Measurements from ENCODE around the gene CGB8. TPM values are rescaled to one million over a fixed set of nuclear protein-coding genes. Genes with fewer than 3 reads are reported as not detected.
A peak's percentile ranks its signal among the peaks of the same experiment; 100 is the strongest.
"Not testable (repeated sequence)": the region's sequence is repeated elsewhere in the genome, so short reads cannot be mapped to it uniquely, and the experiment has no call there.

Gene CGB8
- polyA plus RNA-seq, 2 donors, result not detected

GRCh38 chr19:49056101-49056901 is 7.4 kb upstream of the CGB8 start:
- H3K9me3 ChIP-seq (ENCODE audit: control insufficient read depth in 2 of 2, insufficient read depth in 1 of 2, low read depth in 1 of 2, low read length in 1 of 2), result no peaks in the 10 kb centered on the region
- peaks cover 0 to 18% of the 10 kb centered on the region in 2 donors for H3K4me1 ChIP-seq (ENCODE audit: control insufficient read depth in 2 of 2, insufficient read depth in 2 of 2, low read length in 1 of 2)
- peak overlapping the region; percentile 43 to 50 for H3K4me3 ChIP-seq (ENCODE audit: low read depth in 1 of 2, low read length in 2 of 2)
- H3K36me3 ChIP-seq (ENCODE audit: control insufficient read depth in 2 of 2, insufficient read depth in 2 of 2, low read length in 1 of 2), result no peaks in the 10 kb centered on the region
- WGBS, 2 donors, result 1% methylated on average over 60 to 63 of the region's 63 CpGs
- no peak overlapping the region for H3K27ac ChIP-seq (ENCODE audit: low read depth in 2 of 2, low read length in 1 of 2)
- H3K27me3 ChIP-seq (ENCODE audit: control insufficient read depth in 1 of 2, insufficient read depth in 2 of 2, low read length in 2 of 2), result no peaks in the 10 kb centered on the region

- H3K4me1 ChIP-seq (ENCODE audit: control insufficient read depth in 2 of 2, insufficient read depth in 2 of 2, low read length in 1 of 2), result not testable (repeated sequence)
- WGBS, 2 donors, result 55 to 60% methylated on average over 24 of the region's 24 CpGs
Measured at GRCh38 chr19:49050376-49051033, 1.6 kb upstream of the CGB8 start.

GRCh38 chr19:49049834-49050233 is 923 bp upstream of the CGB8 start:
- WGBS, 2 donors, result 69 to 73% methylated on average over 3 of the region's 4 CpGs
- H3K27me3 ChIP-seq (ENCODE audit: control insufficient read depth in 1 of 2, insufficient read depth in 2 of 2, low read length in 2 of 2); H3K9me3 ChIP-seq (ENCODE audit: control insufficient read depth in 2 of 2, insufficient read depth in 1 of 2, low read depth in 1 of 2, low read length in 1 of 2); H3K4me1 ChIP-seq (ENCODE audit: control insufficient read depth in 2 of 2, insufficient read depth in 2 of 2, low read length in 1 of 2); H3K27ac ChIP-seq (ENCODE audit: low read depth in 2 of 2, low read length in 1 of 2); H3K4me3 ChIP-seq (ENCODE audit: low read depth in 1 of 2, low read length in 2 of 2); H3K36me3 ChIP-seq (ENCODE audit: control insufficient read depth in 2 of 2, insufficient read depth in 2 of 2, low read length in 1 of 2): not testable (repeated sequence)

More at GRCh38 chr19:49050376-49051033, 1.6 kb upstream of the CGB8 start:
- not testable (repeated sequence) for H3K36me3 ChIP-seq (ENCODE audit: control insufficient read depth in 2 of 2, insufficient read depth in 2 of 2, low read length in 1 of 2); H3K9me3 ChIP-seq (ENCODE audit: control insufficient read depth in 2 of 2, insufficient read depth in 1 of 2, low read depth in 1 of 2, low read length in 1 of 2); H3K4me3 ChIP-seq (ENCODE audit: low read depth in 1 of 2, low read length in 2 of 2); H3K27me3 ChIP-seq (ENCODE audit: control insufficient read depth in 1 of 2, insufficient read depth in 2 of 2, low read length in 2 of 2); H3K27ac ChIP-seq (ENCODE audit: low read depth in 2 of 2, low read length in 1 of 2)

GRCh38 chr19:49043548-49043947 is 5.4 kb downstream of the CGB8 start, which contains the start of gene CGB5:
Gene CGB5 (plus strand): TSS chr19:49043848. CDS start chr19:49044210, 362 bp downstream.
- H3K4me1 ChIP-seq (ENCODE audit: control insufficient read depth in 2 of 2, insufficient read depth in 2 of 2, low read length in 1 of 2); H3K9me3 ChIP-seq (ENCODE audit: control insufficient read depth in 2 of 2, insufficient read depth in 1 of 2, low read depth in 1 of 2, low read length in 1 of 2); H3K4me3 ChIP-seq (ENCODE audit: low read depth in 1 of 2, low read length in 2 of 2); H3K27me3 ChIP-seq (ENCODE audit: control insufficient read depth in 1 of 2, insufficient read depth in 2 of 2, low read length in 2 of 2); H3K36me3 ChIP-seq (ENCODE audit: control insufficient read depth in 2 of 2, insufficient read depth in 2 of 2, low read length in 1 of 2); H3K27ac ChIP-seq (ENCODE audit: low read depth in 2 of 2, low read length in 1 of 2): not testable (repeated sequence)
- 67 to 71% methylated on average over 15 of the region's 15 CpGs for WGBS, 2 donors

GRCh38 chr19:49042666-49043065 is 6.2 kb downstream of the CGB8 start:
- not testable (repeated sequence) for H3K27ac ChIP-seq (ENCODE audit: low read depth in 2 of 2, low read length in 1 of 2); H3K4me1 ChIP-seq (ENCODE audit: control insufficient read depth in 2 of 2, insufficient read depth in 2 of 2, low read length in 1 of 2); H3K36me3 ChIP-seq (ENCODE audit: control insufficient read depth in 2 of 2, insufficient read depth in 2 of 2, low read length in 1 of 2); H3K9me3 ChIP-seq (ENCODE audit: control insufficient read depth in 2 of 2, insufficient read depth in 1 of 2, low read depth in 1 of 2, low read length in 1 of 2); H3K4me3 ChIP-seq (ENCODE audit: low read depth in 1 of 2, low read length in 2 of 2); H3K27me3 ChIP-seq (ENCODE audit: control insufficient read depth in 1 of 2, insufficient read depth in 2 of 2, low read length in 2 of 2)
- WGBS, 2 donors, result 76 to 92% methylated on average over 1 to 3 of the region's 4 CpGs

- Histone ChIP-seq H3K36me3 (ENCODE audit: control insufficient read depth in 2 of 2, insufficient read depth in 2 of 2, low read length in 1 of 2) (no peaks in the 10 kb centered on the region), H3K9me3 (ENCODE audit: control insufficient read depth in 2 of 2, insufficient read depth in 1 of 2, low read depth in 1 of 2, low read length in 1 of 2) (no peaks in the 10 kb centered on the region), H3K27ac (ENCODE audit: low read depth in 2 of 2, low read length in 1 of 2) (no peak overlapping the region), H3K4me3 (ENCODE audit: low read depth in 1 of 2, low read length in 2 of 2) (no peak overlapping the region), H3K27me3 (ENCODE audit: control insufficient read depth in 1 of 2, insufficient read depth in 2 of 2, low read length in 2 of 2) (no peaks in the 10 kb centered on the region), H3K4me1 (ENCODE audit: control insufficient read depth in 2 of 2, insufficient read depth in 2 of 2, low read length in 1 of 2) (no peaks in the 10 kb centered on the region)
- WGBS, 2 donors, result 62 to 68% methylated on average over 17 of the region's 17 CpGs
Measured at GRCh38 chr19:49042177-49042576, 6.7 kb downstream of the CGB8 start.

- H3K27me3 ChIP-seq (ENCODE audit: control insufficient read depth in 1 of 2, insufficient read depth in 2 of 2, low read length in 2 of 2); H3K4me1 ChIP-seq (ENCODE audit: control insufficient read depth in 2 of 2, insufficient read depth in 2 of 2, low read length in 1 of 2); H3K36me3 ChIP-seq (ENCODE audit: control insufficient read depth in 2 of 2, insufficient read depth in 2 of 2, low read length in 1 of 2); H3K4me3 ChIP-seq (ENCODE audit: low read depth in 1 of 2, low read length in 2 of 2); H3K9me3 ChIP-seq (ENCODE audit: control insufficient read depth in 2 of 2, insufficient read depth in 1 of 2, low read depth in 1 of 2, low read length in 1 of 2); H3K27ac ChIP-seq (ENCODE audit: low read depth in 2 of 2, low read length in 1 of 2): not testable (repeated sequence)
- 50 to 70% methylated on average over 7 to 9 of the region's 9 CpGs for WGBS, 2 donors
Measured at GRCh38 chr19:49039736-49040135, 9.2 kb downstream of the CGB8 start.

- not testable (repeated sequence) for H3K27ac ChIP-seq (ENCODE audit: low read depth in 2 of 2, low read length in 1 of 2); H3K9me3 ChIP-seq (ENCODE audit: control insufficient read depth in 2 of 2, insufficient read depth in 1 of 2, low read depth in 1 of 2, low read length in 1 of 2); H3K36me3 ChIP-seq (ENCODE audit: control insufficient read depth in 2 of 2, insufficient read depth in 2 of 2, low read length in 1 of 2); H3K4me3 ChIP-seq (ENCODE audit: low read depth in 1 of 2, low read length in 2 of 2); H3K4me1 ChIP-seq (ENCODE audit: control insufficient read depth in 2 of 2, insufficient read depth in 2 of 2, low read length in 1 of 2); H3K27me3 ChIP-seq (ENCODE audit: control insufficient read depth in 1 of 2, insufficient read depth in 2 of 2, low read length in 2 of 2)
- WGBS, 2 donors, result 76% methylated on average over 26 of the region's 26 CpGs
Measured at GRCh38 chr19:49038557-49039276, 10.2 kb downstream of the CGB8 start.

GRCh38 chr19:49038111-49038510 is 10.8 kb downstream of the CGB8 start:
- not testable (repeated sequence) for H3K4me3 ChIP-seq (ENCODE audit: low read depth in 1 of 2, low read length in 2 of 2); H3K27ac ChIP-seq (ENCODE audit: low read depth in 2 of 2, low read length in 1 of 2); H3K36me3 ChIP-seq (ENCODE audit: control insufficient read depth in 2 of 2, insufficient read depth in 2 of 2, low read length in 1 of 2); H3K27me3 ChIP-seq (ENCODE audit: control insufficient read depth in 1 of 2, insufficient read depth in 2 of 2, low read length in 2 of 2); H3K4me1 ChIP-seq (ENCODE audit: control insufficient read depth in 2 of 2, insufficient read depth in 2 of 2, low read length in 1 of 2); H3K9me3 ChIP-seq (ENCODE audit: control insufficient read depth in 2 of 2, insufficient read depth in 1 of 2, low read depth in 1 of 2, low read length in 1 of 2)
- WGBS, 2 donors, result 92 to 98% methylated on average over 6 to 8 of the region's 8 CpGs

All from esophagus (tissue), 2 donors.